ENCODE measurements around the gene FGD5.

- no peak for TF ChIP-seq GATA3 (IDR thresholded peaks at IDR 0.05; ENCODE audit: low read depth, low read length)
- no peak for TF ChIP-seq GATA2 (IDR thresholded peaks at IDR 0.05; ENCODE audit: low read depth, low read length)
Measured at GRCh38 chr3:14925729-14926591, 107.2 kb downstream of the FGD5 start.
